Brain microvascular endothelial cell (primary cell): ENCODE results near the gene NDUFS7.
A peak's percentile ranks its signal among the peaks of the same experiment; 100 is the strongest.
"Not testable (repeated sequence)": the region's sequence is repeated elsewhere in the genome, so short reads cannot be mapped to it uniquely, and the experiment has no call there.

Experiments used
- DNase-seq: peaks from one replicate; pipeline ENCODE4 v3.0.0-alpha.2; 2020
- H3K27ac ChIP-seq: fragments of 250-450 bp; sonication (Bioruptor Pico); 2 replicates; pipeline ENCODE4 v1.5.1; 2020; ENCODE audit warnings: mild to moderate bottlenecking, moderate library complexity
- H3K27me3 ChIP-seq: fragments of 250-450 bp; sonication (Bioruptor Pico); replicated peaks from 2 replicates; pipeline ENCODE4 v1.5.1; 2020; ENCODE audit warnings: mild to moderate bottlenecking
- H3K36me3 ChIP-seq: fragments of 250-450 bp; sonication (Bioruptor Pico); replicated peaks from 2 replicates; pipeline ENCODE4 v1.5.1; 2020; ENCODE audit warnings: mild to moderate bottlenecking
- H3K4me3 ChIP-seq: 2 replicates; pipeline ENCODE4 v1.5.1; 2011; ENCODE audit warnings: low read depth, mild to moderate bottlenecking, control low read depth, low read length, moderate library complexity
- in situ Hi-C: cut with HindIII; loops from 2 replicates; pipeline ENCODE4 v1.10.0; 2017; ENCODE audit warnings: low sequenced_read_pairs, low pct_ligation_motif_present
- TF ChIP-seq, protein P1 (sequence below): IDR thresholded peaks from 2 replicates; pipeline ENCODE4 v1.5.1; 2011; ENCODE audit warnings: low read depth, mild to moderate bottlenecking, moderate library complexity, low read length, control low read depth, inconsistent platforms; ENCODE audit errors: missing control alignments

Gene NDUFS7

DNA sequence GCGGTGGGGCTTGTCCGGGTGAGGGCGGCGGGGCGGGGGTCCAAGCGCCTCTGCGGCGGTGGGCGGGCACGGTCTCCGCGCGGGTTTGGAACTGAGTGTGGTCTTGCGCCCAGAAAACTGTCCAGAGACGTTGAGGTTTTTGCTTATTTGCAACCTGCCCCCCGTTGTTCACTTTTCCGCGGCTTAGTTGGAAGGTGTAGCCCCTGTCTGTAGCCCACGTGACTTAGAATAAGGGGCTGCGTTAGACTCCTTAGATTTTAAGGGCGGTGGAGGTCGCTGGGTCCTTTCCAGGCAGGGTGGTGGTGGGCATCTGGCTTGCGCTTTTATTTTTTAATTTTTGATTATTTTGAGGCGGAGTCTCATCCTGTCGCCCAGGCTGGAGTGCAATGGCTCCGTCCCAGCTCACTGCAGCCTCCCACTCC lies 55.2 kb downstream of the NDUFS7 start:
- Histone ChIP-seq H3K4me3 (peak overlapping the region; percentile 89), H3K27ac (peak overlapping the region; percentile 93), H3K36me3 (peaks cover 51% of the 10 kb centered on the region), H3K27me3 (no peaks in the 10 kb centered on the region)
- in situ Hi-C loops = no loop called here
- DNase-seq = no peak
- TF ChIP-seq, protein P1, sequence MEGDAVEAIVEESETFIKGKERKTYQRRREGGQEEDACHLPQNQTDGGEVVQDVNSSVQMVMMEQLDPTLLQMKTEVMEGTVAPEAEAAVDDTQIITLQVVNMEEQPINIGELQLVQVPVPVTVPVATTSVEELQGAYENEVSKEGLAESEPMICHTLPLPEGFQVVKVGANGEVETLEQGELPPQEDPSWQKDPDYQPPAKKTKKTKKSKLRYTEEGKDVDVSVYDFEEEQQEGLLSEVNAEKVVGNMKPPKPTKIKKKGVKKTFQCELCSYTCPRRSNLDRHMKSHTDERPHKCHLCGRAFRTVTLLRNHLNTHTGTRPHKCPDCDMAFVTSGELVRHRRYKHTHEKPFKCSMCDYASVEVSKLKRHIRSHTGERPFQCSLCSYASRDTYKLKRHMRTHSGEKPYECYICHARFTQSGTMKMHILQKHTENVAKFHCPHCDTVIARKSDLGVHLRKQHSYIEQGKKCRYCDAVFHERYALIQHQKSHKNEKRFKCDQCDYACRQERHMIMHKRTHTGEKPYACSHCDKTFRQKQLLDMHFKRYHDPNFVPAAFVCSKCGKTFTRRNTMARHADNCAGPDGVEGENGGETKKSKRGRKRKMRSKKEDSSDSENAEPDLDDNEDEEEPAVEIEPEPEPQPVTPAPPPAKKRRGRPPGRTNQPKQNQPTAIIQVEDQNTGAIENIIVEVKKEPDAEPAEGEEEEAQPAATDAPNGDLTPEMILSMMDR = no peak

GRCh38 chr19:1439525-1440417 lies 56.1 kb downstream of the NDUFS7 start:
- peak; percentile 20 for DNase-seq
- in situ Hi-C loops, H3K27me3 ChIP-seq: not testable (repeated sequence)
- H3K27ac ChIP-seq = peak overlapping the region; percentile 93
- H3K36me3 ChIP-seq = peaks cover 43% of the 10 kb centered on the region
- peak overlapping the region; percentile 89 for H3K4me3 ChIP-seq

DNA sequence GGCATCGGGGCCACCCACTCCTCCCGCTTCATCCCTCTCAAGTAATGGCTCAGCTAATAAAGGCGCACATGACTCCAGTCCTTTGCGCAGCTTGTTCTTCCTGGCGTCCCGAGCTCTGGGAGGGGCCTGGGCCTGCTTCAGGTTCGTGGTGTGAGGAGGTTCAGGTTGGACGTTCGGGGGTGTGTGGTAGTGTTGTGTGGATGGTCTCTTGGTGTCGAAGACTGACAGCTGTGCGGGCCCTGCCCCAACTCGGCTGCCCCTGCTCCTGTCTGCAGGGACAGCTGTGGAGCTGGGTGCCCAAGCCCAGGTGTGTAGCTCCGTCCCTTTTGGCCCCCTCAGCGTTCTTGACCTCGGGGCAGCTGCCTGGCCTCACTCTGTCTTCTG lies 56.7 kb downstream of the NDUFS7 start:
- TF ChIP-seq, protein P1 = no peak
- no peak overlapping the region for H3K27ac ChIP-seq
- peak overlapping the region; percentile 9 for H3K4me3 ChIP-seq
- peaks cover 42% of the 10 kb centered on the region for H3K36me3 ChIP-seq
- peaks cover 2% of the 10 kb centered on the region for H3K27me3 ChIP-seq
- in situ Hi-C loops = no loop called here
- DNase-seq = no peak

DNA sequence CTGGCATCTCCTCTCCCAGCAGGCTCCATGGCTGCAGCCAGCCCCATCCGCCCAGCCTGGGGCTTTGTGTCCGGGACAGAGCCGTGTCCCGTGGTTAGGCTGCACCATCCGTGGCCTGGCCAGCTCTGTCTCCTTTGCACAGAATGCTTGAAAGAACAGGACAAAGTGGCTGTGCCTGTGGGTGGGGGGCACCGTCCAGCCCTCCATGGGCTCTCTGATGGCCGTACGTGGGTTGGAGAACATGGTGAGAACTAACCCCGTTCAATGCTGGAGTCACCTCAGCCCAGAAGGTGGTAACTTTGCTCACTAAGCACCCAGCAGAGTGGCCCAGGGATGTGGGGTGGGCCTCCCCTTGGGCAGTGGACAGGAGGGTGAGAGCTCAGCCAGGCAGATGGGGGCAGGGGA lies 57.3 kb downstream of the NDUFS7 start:
- in situ Hi-C loops = no loop called here
- no peak overlapping the region for H3K27ac ChIP-seq
- no peak for DNase-seq
- TF ChIP-seq, protein P1 = no peak
- no peak overlapping the region for H3K4me3 ChIP-seq
- peaks cover 3% of the 10 kb centered on the region for H3K27me3 ChIP-seq
- peaks cover 37% of the 10 kb centered on the region for H3K36me3 ChIP-seq

DNA sequence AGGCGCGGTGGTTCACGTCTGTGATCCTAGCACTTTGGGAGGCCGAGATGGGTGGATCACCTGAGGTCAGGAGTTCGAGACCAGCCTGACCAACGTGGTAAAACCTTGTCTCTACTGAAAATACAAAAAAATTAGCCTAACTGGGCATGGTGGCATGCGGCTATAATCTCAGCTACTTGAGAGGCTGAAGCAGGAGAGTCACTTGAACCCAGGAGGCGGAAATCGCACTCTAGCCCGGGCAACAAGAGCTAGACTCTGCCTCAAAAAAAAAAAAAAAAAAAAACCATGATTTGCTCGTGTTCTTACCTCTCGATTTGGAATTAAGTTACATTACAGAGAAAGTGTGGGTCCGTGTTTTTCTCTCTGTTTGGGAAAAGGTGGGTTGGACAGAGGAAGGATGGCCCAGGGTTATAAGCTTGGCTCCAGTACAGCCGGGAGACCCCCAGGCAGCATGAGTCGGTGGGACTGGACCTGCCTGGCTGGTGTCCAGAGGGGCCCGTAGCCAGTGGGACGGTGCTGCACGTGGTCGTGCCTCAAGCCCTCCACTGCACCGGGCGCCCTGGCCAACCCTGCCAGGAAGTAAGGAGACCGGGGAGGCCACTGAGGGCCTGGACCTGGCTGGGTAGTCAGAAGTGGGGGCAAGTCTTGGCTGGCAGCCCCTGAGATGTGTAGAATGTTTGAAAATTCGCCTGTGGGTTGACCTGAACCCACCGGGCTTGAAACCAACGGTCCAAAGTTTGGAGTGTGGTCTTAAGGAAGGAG lies 58.2 kb downstream of the NDUFS7 start:
- TF ChIP-seq, protein P1 = no peak
- Histone ChIP-seq H3K4me3 (no peak overlapping the region), H3K27me3 (peaks cover 11% of the 10 kb centered on the region), H3K27ac (no peak overlapping the region), H3K36me3 (peaks cover 37% of the 10 kb centered on the region)
- in situ Hi-C loops = no loop called here
- DNase-seq = no peak
